ENCODE data around the gene EYA4. TPM values are rescaled to one million over a fixed set of nuclear protein-coding genes. Genes with fewer than 3 reads are reported as not detected.
A peak's percentile ranks its signal among the peaks of the same experiment; 100 is the strongest.

Gene EYA4
- total RNA-seq, 1 experiment from 2014 or later = not detected

- H3K9me3 Mint-ChIP-seq (ENCODE audit: unreplicated experiment) = no peaks in the 10 kb centered on the region
- Histone ChIP-seq H3K9me3 (no peaks in the 10 kb centered on the region), H3K4me3 (ENCODE audit: low read depth, low read length) (no peak overlapping the region), H3K4me1 (no peaks in the 10 kb centered on the region), H3K27me3 (replicated peaks; ENCODE audit: control insufficient read depth, insufficient read depth, low read length) (no peaks in the 10 kb centered on the region; the same call in 1 of the 2 replicates), H3K36me3 (ENCODE audit: control insufficient read depth, insufficient read depth, low read length) (no peaks in the 10 kb centered on the region)
- H3K27ac Mint-ChIP-seq (ENCODE audit: unreplicated experiment) = no peak overlapping the region
- peaks cover 9% of the 10 kb centered on the region for H3K27me3 Mint-ChIP-seq (ENCODE audit: insufficient read depth, unreplicated experiment)
- no peak for DNase-seq
- no peak for TF ChIP-seq CTCF (IDR thresholded peaks at IDR 0.05; ENCODE audit: insufficient read depth in 1 of 2, low read depth in 1 of 2, low read length in 1 of 2, severe bottlenecking in 1 of 2, unreplicated experiment in 1 of 2)
- no peaks in the 10 kb centered on the region for H3K4me1 Mint-ChIP-seq (ENCODE audit: low read depth, unreplicated experiment)
- intact Hi-C loops (cut with micrococcal nuclease; ENCODE audit: unreplicated experiment) = loop anchor here (10.0 kb wide), 1 partner anchor 178 kb away; no protein-coding TSS in a partner anchor
- POLR2A ChIA-PET = no interaction called here
- no peaks in the 10 kb centered on the region for H3K36me3 Mint-ChIP-seq (ENCODE audit: insufficient read depth, unreplicated experiment)
- no TSS peak for BruUV-seq (replicated peaks)
- H3K4me3 Mint-ChIP-seq (ENCODE audit: unreplicated experiment) = no peak overlapping the region
- CTCF ChIA-PET = interaction anchor here (0.6 kb wide), 2 partner anchors 44 to 168 kb away, joined by 3 read pairs; no protein-coding TSS in a partner anchor
Measured at GRCh38 chr6:133362813-133363212, 121.7 kb downstream of the EYA4 start.

GRCh38 chr6:133368664-133369063 is 127.5 kb downstream of the EYA4 start:
- H3K27me3 Mint-ChIP-seq (ENCODE audit: insufficient read depth, unreplicated experiment) = peaks cover 12% of the 10 kb centered on the region
- no peaks in the 10 kb centered on the region for H3K9me3 Mint-ChIP-seq (ENCODE audit: unreplicated experiment)
- no peak overlapping the region for H3K4me3 Mint-ChIP-seq (ENCODE audit: unreplicated experiment)
- Histone ChIP-seq H3K27me3 (replicated peaks; ENCODE audit: control insufficient read depth, insufficient read depth, low read length) (no peaks in the 10 kb centered on the region; the same call in 1 of the 2 replicates), H3K4me1 (no peaks in the 10 kb centered on the region), H3K36me3 (ENCODE audit: control insufficient read depth, insufficient read depth, low read length) (no peaks in the 10 kb centered on the region), H3K9me3 (no peaks in the 10 kb centered on the region), H3K4me3 (ENCODE audit: low read depth, low read length) (no peak overlapping the region)
- peak in 1 of 2 experiments; percentile 11 for DNase-seq
- no peaks in the 10 kb centered on the region for H3K4me1 Mint-ChIP-seq (ENCODE audit: low read depth, unreplicated experiment)
- intact Hi-C loops (cut with micrococcal nuclease; ENCODE audit: unreplicated experiment) = loop anchor here (10.0 kb wide), 1 partner anchor 184 kb away; no protein-coding TSS in a partner anchor
- H3K27ac Mint-ChIP-seq (ENCODE audit: unreplicated experiment) = no peak overlapping the region
- TF ChIP-seq CTCF (IDR thresholded peaks at IDR 0.05; ENCODE audit: insufficient read depth in 1 of 2, low read depth in 1 of 2, low read length in 1 of 2, severe bottlenecking in 1 of 2, unreplicated experiment in 1 of 2) = peak in 1 of 2 experiments; percentile 39
- CTCF ChIA-PET = no interaction called here
- H3K36me3 Mint-ChIP-seq (ENCODE audit: insufficient read depth, unreplicated experiment) = no peaks in the 10 kb centered on the region
- no TSS peak for BruUV-seq (replicated peaks)
- POLR2A ChIA-PET = no interaction called here

GRCh38 chr6:133369773-133370272 is 128.7 kb downstream of the EYA4 start:
- no peak overlapping the region for H3K4me3 ChIP-seq (ENCODE audit: low read depth, low read length)
- Mint-ChIP-seq H3K9me3 (ENCODE audit: unreplicated experiment) (no peaks in the 10 kb centered on the region), H3K27ac (ENCODE audit: unreplicated experiment) (no peak overlapping the region), H3K4me3 (ENCODE audit: unreplicated experiment) (no peak overlapping the region), H3K4me1 (ENCODE audit: low read depth, unreplicated experiment) (no peaks in the 10 kb centered on the region), H3K36me3 (ENCODE audit: insufficient read depth, unreplicated experiment) (no peaks in the 10 kb centered on the region), H3K27me3 (ENCODE audit: insufficient read depth, unreplicated experiment) (peaks cover 12% of the 10 kb centered on the region)
- DNase-seq = no peak
- no peaks in the 10 kb centered on the region for H3K9me3 ChIP-seq
- H3K4me1 ChIP-seq = no peaks in the 10 kb centered on the region
- H3K36me3 ChIP-seq (ENCODE audit: control insufficient read depth, insufficient read depth, low read length) = no peaks in the 10 kb centered on the region
- ChIA-PET POLR2A (no interaction called here), CTCF (no interaction called here)
- no TSS peak for BruUV-seq (replicated peaks)
- TF ChIP-seq CTCF (IDR thresholded peaks at IDR 0.05; ENCODE audit: insufficient read depth in 1 of 2, low read depth in 1 of 2, low read length in 1 of 2, severe bottlenecking in 1 of 2, unreplicated experiment in 1 of 2) = no peak
- no peaks in the 10 kb centered on the region; the same call in 1 of the 2 replicates for H3K27me3 ChIP-seq (replicated peaks; ENCODE audit: control insufficient read depth, insufficient read depth, low read length)
- intact Hi-C loops (cut with micrococcal nuclease; ENCODE audit: unreplicated experiment) = loop anchor here (10.0 kb wide), 1 partner anchor 185 kb away; no protein-coding TSS in a partner anchor
